ENCODE measurements around the gene TMTC4. TPM values are rescaled to one million over a fixed set of nuclear protein-coding genes. Genes with fewer than 3 reads are reported as not detected.
"Not testable (repeated sequence)": the region's sequence is repeated elsewhere in the genome, so short reads cannot be mapped to it uniquely, and the experiment has no call there.

Gene TMTC4
- total RNA-seq, 1 experiment from 2014 or later, result 15.6 TPM

DNA sequence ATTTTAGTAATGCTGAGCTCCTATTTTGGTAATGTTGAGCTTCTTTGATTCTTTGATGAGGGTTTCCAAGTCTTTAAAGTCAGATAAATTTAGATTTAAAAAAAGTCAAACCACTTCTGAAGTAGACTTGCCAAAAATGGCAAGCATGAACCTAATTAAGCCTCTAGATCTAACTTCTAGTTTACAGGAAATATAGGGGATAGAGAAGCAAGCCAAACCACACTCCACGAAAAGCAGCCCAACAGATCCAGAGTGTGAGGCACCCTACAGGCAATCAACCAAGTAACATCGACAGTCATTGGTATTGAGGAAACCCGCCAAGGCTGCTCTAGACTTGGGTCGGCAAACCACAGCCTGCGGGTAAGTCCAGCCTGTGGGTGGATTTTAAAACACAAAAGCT is 89.7 kb downstream of the TMTC4 start:
- DNase-seq (ENCODE audit: low read depth), result peak; percentile 40

DNA sequence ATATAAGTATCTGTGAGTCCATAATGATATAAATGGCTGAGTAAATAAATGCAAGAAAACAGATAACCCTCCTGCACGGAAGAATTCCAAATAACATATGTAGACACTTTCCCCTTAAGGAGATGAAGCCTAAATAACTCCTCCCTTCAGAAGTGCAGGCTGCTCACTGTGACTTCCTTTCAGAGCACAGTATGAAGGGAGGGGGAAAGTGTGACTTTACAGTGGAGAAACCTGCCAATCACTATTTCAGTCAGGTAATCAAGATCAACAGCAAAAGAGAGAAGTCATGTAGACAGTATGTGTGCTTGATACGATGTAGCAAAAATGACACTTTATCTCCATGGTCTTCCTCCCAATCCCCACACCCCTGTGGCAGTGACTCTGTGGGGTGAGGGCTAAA is 93.1 kb downstream of the TMTC4 start:
- no peak for DNase-seq (ENCODE audit: low read depth)

DNA sequence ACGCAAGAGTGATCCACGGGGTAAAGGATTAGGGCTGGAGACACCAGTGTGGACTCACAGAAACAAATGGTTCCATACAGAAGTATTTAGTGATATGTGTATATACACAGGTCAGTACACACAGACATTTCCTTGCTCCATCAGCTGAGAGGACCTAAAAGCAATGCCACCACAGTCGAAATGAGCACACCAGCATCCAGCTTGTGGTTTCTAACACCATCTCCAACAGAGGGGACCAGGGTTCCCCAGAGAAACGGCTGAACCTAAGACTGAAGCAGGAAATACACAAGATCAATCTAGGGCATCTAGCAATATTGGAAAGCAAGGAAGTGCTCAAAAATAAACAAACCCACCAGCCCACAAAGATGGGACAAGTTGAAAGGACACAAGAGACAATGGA is 93.6 kb downstream of the TMTC4 start:
- DNase-seq (ENCODE audit: low read depth), result no peak

DNA sequence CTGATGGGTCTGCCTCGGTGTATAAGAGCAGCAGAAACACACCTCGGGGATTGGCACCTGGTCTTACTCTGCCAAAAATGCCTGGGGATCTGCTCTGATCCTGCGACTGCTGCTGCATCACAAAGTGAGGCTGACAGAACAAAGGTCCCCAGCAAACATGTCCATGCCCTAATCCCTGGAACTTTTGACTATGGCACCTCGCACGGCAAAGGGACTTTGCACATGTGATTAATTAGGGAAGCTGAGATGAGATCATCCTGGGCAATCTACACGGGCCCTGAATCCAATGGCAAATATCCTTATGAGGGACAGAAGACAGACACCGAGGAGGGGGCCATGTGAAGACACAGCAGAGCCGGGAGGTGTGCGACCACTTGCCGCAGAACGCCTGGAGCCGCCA is 94.5 kb downstream of the TMTC4 start:
- no peak for DNase-seq (ENCODE audit: low read depth)

DNA sequence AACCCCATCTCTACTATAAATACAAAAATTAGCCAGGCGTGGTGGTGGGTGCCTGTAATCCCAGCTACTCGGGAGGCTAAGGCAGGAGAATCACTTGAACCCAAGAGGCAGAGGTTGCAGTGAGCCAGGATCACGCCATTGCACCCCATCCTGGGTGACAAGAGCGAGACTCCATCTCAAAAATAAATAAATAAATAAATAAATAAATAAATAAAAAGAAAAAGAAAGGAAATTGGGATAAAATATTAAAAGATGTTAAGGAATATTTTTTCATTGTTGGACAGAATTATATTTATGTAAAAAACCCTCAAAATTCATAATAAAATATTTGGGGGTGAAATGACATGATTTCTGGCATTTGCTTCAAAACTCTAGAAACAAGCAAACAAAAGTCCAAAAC is 97.4 kb downstream of the TMTC4 start:
- not testable (repeated sequence) for DNase-seq (ENCODE audit: low read depth)

DNA sequence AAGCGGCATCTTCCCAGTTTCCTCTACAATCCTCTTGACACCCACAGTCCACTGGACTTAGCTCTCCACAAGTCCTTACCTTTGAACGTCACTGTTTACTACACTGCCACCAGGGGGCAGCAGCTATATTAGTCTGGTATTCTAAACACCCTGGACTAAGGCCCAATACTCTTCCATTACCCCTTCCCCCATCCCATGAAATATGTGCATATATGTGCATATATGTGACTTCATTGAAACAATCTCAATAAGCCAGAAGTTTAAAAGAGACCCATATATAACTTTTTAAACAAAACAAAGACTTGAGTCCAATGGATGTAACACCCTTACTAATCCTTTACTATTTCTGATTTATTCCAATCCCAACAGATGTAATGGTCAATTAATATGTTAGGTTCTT is 101.5 kb downstream of the TMTC4 start:
- peak; percentile 63 for DNase-seq (ENCODE audit: low read depth)

DNA sequence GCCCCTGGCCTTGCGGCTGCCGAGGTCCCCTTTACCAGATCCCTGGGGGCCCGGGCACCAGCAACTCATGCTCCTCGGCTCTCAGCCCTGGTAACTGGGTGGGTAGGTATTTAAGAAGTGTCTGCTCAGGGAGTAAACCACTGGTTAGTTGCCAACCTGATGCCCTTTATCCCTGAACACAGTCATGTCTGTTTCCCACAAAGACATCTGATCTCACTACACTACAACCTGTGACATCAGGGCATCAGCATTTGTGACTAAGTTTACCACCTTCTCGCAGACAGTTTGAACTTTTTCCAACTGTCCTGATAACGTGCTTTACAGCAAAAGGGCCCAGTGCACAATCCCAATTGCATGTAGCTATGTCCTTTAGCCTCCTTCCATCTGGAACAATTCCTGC is 108.1 kb downstream of the TMTC4 start:
- peak; percentile 7 for DNase-seq (ENCODE audit: low read depth)

DNA sequence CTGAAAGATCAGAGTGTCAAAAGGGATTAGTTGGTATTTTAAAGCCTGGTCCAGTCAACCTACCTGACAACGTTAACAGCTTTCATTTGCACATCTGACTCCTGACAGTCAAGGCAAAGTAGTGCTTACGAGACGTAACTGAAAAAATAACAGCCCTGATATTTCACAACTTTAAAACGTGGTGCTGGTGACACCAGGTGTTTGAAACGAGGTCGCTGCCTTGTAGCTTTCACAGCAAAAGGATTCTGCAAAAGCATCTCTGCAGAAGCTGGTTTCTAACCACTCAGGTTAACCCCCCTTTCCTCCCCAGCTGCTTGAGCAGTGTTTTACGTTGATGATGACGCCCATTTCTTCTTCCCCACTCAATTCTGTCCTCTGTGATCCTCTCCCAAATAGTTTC is 109.3 kb downstream of the TMTC4 start:
- DNase-seq (ENCODE audit: low read depth), result no peak

DNA sequence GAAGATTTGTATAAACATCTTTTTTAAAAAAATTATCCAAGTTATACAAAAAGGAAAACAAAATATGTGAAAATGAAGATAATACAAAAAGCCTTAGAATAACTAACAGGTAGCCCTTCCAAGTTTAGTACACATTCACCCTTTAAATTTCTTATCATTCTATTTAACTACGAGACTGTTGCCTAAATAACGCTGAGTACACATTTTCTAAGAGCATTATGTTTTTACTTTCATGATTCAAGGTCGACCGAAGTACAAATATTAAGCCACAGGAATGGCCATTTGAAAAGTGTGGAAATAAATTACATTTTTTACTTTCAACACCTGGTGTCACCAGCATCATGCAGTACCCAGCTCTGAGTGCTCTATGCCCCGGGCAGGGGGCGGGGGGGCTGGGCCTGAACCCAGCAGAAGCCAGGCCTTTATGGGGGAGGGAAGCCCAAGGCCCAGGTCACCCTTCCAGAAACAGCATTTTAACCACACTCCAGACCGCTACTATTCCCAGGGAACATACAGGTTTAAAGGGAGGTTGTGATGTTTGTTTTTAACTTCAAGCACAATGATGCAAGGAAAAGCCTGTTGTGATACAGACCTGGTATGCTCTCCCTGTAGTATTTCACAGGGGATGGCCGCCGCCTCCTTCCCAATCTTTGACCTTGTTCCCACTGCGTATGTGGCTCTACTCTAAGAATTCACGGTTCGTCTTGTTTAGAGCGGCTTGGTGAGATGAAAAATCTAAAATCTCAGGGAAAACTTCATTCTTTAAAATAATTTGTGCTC is 110.0 kb downstream of the TMTC4 start:
- no peak for DNase-seq (ENCODE audit: low read depth)

DNA sequence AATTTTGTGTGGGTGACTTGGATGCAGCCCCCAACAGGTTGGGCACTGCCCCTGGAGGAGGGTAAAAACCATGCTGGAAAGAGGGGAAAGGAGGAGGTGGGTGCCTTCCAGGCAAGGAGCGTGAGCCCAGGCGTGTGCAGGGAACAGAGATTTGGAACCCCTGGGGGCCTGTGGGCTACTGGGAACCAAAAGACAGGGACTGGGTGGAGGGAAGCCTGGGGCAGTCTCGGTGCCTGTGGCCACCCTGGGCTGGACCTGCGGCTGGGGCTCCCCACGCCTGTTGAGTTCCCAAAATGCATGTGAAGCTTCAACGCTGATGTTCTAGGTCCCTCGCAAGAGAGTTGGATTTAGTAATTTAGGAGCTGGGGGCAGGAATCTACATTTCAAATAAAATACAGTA is 110.8 kb downstream of the TMTC4 start:
- DNase-seq (ENCODE audit: low read depth), result no peak

DNA sequence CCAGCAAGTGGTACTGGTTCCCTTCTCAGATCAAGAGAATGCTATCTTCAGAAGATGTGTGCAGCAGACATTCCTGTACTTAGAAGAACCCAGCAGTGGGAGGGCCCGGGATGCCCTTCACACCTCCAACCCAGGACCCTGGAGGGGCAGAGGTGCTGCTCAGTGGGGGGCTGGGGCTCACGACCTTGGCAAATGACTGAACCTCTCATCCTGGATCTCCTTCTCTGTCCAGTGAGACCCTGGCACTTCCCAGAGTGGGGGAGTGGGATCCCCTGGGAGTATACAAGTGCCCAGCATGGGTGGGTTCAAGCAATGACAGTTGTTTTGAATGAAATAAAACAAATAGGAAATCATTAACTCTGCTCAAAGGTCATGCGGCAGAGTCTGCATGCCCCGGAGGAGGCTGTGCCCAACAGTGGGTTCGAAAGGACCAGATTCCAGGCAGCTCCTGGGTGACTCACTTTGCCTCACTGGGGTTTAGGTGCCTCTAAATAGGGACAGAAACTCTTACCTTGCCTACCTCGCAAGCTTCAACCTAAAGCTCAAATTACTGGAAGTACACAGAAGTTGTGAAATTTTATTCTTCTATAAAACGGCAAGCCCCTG is 112.9 kb downstream of the TMTC4 start:
- no peak for DNase-seq (ENCODE audit: low read depth)

DNA sequence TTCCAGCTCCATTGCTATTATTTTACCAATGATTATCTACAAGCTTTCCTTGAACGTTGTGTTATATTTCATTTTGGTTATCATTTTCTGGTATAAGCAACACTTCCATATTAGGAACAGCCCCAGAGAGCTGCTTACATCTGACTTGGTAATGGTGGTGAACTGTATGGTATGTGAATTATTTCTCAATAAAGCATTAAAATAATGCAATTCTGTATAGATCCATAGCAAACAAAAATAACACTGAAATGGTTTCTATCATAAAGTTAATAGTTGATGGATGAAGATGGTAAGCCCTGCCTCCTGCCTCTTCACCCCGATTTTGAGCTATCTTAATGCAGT is 113.5 kb downstream of the TMTC4 start:
- DNase-seq (ENCODE audit: low read depth), result no peak

DNA sequence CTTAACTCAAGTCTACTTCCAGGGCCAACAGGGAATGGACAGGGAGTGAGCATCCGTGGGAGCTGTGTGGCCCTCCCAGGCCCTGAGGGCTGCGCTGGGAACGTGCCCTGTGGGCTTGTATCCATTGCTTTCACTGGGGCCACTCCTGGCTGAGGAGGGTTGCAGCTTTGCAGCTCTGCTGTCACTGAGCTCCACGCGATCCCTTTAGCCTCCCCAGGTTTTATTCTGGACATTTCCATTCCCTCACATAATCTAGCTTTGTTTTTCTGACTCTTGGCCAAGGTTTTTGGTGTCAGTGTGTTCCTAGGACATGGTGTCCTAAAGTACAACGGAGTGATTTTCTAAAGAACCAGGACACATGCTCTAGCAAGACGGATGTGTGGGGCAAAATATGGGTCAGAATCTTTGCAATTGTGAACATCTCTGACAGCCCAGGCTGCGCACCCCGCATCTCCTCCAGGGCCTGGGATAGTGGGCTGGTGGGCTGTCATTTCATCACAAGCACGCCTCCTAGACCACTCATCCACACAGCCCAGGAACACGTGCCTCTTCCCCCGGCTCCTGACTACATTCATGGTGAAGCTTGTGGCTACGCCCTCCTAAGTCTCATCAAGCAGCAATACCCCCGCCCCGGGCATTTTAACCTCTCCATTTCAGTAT is 114.0 kb downstream of the TMTC4 start:
- DNase-seq (ENCODE audit: low read depth), result no peak

DNA sequence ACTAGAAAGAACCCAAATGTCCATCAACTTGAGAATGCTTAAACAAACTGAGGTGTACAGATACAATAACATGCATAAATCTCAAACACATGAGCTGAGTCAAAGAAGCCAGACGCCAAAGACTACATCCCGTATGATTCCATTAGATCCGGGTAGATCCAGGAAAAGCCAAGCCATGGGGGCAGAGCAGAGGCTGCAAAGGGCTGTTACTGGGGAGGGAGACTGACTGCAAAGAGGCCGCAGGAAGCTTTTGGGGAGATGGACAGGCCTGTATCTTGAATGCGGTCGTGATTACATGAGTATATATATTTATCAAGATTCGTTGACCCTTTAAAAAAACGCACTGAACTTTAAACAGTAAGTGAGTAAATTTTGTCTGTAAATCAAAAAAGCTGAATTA is 114.7 kb downstream of the TMTC4 start:
- DNase-seq (ENCODE audit: low read depth), result no peak

Other genes with a start within 250 kb of the TMTC4 start
- gene GGACT, start 86.0 kb downstream of the TMTC4 start, total RNA-seq (2014; rRNA removed; shearing (Covaris generic)), result 1.7 and 2.2 TPM in 2 replicates

Data from RPMI7951 (cell line).